ENCODE results near the gene TLCD1.

DNA sequence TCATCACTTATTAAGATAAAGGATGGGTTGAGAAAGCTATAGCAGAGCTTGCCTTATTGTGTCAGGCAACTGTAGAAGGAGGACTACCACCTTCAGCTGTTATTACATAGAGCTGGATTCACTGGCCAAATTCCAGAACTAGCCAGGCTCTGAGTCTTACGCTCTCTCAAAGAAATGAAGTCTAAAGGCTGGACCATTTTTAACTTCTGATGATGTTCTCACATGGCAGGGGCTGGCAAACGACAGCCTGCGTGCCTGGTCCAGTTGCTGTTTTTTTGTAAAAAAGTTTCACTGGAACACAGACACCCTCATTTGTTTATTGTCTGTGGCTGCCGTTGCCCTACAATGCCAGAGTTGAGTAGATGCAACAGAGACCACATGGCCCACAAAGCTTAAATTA is 39.0 kb upstream of the TLCD1 start:
- TF ChIP-seq KLF1 (tag by site-specific recombination; IDR thresholded peaks at IDR 0.05), result no peak
- no peak for TF ChIP-seq ZNF398 (tag by site-specific recombination; IDR thresholded peaks at IDR 0.05)
- TF ChIP-seq ZFP37 (tag by site-specific recombination; IDR thresholded peaks at IDR 0.05), result no peak
- no peak for TF ChIP-seq MZF1 (tag by site-specific recombination; IDR thresholded peaks at IDR 0.05; ENCODE audit: borderline replicate concordance)
- TF ChIP-seq ZNF114 (tag by site-specific recombination; IDR thresholded peaks at IDR 0.05), result no peak
- no peak for TF ChIP-seq CTCF (tag by site-specific recombination; IDR thresholded peaks at IDR 0.05)
- TF ChIP-seq ZNF843 (tag by site-specific recombination; IDR thresholded peaks at IDR 0.05), result no peak
- TF ChIP-seq ZNF501 (tag by site-specific recombination; IDR thresholded peaks at IDR 0.05), result no peak
- TF ChIP-seq, protein P1, sequence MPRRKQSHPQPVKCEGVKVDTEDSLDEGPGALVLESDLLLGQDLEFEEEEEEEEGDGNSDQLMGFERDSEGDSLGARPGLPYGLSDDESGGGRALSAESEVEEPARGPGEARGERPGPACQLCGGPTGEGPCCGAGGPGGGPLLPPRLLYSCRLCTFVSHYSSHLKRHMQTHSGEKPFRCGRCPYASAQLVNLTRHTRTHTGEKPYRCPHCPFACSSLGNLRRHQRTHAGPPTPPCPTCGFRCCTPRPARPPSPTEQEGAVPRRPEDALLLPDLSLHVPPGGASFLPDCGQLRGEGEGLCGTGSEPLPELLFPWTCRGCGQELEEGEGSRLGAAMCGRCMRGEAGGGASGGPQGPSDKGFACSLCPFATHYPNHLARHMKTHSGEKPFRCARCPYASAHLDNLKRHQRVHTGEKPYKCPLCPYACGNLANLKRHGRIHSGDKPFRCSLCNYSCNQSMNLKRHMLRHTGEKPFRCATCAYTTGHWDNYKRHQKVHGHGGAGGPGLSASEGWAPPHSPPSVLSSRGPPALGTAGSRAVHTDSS (tag by site-specific recombination; IDR thresholded peaks at IDR 0.05), result no peak
- no peak for TF ChIP-seq ZNF776 (tag by site-specific recombination; IDR thresholded peaks at IDR 0.05; ENCODE audit: borderline replicate concordance)
- TF ChIP-seq ZNF629 (tag by site-specific recombination; IDR thresholded peaks at IDR 0.05), result no peak
- no peak for TF ChIP-seq ZNF280D (tag by site-specific recombination; IDR thresholded peaks at IDR 0.05)
- no peak for TF ChIP-seq ZNF585B (tag by site-specific recombination; IDR thresholded peaks at IDR 0.05)
- TF ChIP-seq, protein P2, sequence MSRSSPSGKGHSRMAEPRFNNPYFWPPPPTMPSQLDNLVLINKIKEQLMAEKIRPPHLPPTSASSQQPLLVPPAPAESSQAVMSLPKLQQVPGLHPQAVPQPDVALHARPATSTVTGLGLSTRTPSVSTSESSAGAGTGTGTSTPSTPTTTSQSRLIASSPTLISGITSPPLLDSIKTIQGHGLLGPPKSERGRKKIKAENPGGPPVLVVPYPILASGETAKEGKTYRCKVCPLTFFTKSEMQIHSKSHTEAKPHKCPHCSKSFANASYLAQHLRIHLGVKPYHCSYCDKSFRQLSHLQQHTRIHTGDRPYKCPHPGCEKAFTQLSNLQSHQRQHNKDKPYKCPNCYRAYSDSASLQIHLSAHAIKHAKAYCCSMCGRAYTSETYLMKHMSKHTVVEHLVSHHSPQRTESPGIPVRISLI (tag by site-specific recombination; IDR thresholded peaks at IDR 0.05), result no peak
